ENCODE results near the gene TNIK. TPM values are rescaled to one million over a fixed set of nuclear protein-coding genes. Genes with fewer than 3 reads are reported as not detected.

The TNIK gene
- total RNA-seq, 1 donor from 2014 or later = 76.7 TPM

GRCh38 chr3:171066206-171066605 lies 394.0 kb downstream of the TNIK start:
- DNase-seq = no peak

DNA sequence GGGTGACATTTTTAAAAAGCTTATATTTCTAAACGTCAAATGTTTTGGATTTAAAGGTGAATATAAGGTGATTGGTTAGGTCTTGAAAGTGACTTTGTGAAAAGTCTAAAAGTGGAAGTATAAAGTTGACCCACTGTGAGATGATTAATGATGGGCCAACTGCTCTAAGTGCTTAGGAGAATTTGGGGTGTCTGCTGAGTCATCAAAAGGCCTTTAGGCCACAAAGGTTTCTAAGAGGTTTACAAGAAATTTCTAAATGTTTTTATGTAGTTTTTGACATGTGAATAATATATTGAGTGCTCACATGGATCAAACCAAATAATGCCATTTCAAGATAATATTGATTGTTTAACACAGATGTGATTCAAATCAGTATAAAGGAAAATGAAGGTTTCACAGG lies 394.5 kb downstream of the TNIK start:
- no peak for DNase-seq

DNA sequence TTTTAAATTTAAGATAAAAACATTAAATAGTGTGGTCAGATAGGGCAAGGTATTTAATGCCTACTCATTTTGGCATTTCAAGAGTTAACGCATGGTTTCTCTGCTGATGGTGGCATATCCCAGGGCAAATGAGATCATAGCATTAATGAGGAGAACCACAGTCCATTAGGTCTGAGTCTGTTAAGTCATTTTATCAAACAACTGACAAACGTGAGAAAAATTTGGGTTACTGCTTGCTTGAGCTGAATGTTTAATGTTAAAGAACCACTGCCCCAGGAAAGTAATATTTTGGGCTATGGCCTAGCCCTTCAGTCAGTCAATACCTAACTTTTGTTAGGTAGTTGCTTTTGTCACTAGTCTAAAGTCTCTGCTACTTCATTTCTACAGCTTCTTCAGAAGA lies 395.7 kb downstream of the TNIK start:
- DNase-seq = no peak

GRCh38 chr3:171061749-171062148 lies 398.5 kb downstream of the TNIK start:
- DNase-seq = no peak

- no peak for DNase-seq
Observed at GRCh38 chr3:171059978-171060377, 400.2 kb downstream of the TNIK start.

DNA sequence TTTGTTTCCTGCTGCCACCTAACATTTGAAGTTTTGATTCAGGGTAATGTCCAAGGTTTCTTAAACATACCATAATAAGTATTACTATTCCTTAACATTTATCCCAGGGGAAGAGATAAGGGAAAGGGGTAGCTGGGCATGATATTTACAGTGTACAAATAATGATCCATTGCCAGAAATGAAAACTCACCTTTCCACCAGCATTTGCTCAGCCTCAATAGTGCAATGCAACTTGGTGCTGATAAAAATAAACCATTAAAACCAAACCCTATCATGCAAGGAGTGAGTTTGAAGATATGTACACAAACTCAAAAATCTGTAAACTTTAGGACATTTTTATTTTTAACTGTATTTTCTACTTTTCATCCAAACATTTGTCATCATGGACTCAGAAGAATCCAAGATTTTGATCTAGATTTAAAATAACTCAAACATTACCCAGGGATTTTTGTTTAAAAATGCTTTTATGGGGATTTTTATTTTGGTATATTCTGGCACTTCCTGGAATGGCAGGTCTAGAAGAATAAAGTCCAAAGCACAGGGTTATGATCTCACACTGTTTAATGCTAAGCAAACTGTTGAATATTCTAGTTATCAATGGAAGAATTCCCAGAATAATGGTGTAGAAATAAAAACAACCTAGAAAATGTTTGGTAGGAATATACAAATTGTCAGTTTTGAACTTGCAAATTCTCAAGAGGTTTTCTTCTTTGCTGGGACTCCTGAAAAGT lies 401.2 kb downstream of the TNIK start:
- DNase-seq = no peak

- DNase-seq = no peak
Observed at GRCh38 chr3:171058058-171058457, 402.1 kb downstream of the TNIK start.

DNA sequence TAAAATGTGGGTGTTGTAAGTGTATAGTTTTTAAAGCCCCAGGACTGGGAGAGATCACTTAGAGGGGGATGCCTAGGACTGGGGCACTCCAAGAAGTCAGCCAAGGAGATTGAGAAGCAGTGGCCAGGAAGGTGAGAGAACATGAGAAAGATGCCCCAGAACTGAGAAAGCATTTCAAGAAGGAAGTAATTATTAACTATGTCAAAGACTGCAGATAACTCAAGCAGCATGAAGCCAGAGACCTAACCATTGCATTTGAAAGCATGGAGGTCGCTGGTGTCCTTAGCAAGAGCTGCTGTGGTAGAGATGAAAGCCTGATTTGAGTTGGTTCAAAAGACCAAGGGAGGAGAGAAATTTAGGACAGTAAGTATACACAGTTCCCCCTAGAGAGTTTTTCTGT lies 403.1 kb downstream of the TNIK start:
- DNase-seq = no peak

DNA sequence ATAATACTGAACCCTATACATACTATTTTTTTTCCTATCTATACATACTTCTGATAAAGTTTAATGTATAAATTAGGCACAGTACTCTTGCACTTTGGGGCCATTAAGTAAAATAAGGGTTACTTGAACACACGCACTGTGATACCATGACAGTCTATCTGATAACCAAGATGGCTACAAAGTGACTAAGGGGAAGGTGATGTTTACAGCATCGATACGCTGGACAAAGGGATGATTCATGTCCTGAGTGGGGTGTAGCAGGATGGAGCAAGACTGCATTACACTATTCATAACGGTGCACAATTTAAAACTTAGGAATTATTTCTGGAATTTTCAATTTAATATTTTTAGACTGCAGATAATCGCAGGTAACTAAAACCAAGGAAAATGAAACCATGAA lies 403.7 kb downstream of the TNIK start:
- no peak for DNase-seq

GRCh38 chr3:171055336-171056178 lies 404.6 kb downstream of the TNIK start:
- DNase-seq = no peak

DNA sequence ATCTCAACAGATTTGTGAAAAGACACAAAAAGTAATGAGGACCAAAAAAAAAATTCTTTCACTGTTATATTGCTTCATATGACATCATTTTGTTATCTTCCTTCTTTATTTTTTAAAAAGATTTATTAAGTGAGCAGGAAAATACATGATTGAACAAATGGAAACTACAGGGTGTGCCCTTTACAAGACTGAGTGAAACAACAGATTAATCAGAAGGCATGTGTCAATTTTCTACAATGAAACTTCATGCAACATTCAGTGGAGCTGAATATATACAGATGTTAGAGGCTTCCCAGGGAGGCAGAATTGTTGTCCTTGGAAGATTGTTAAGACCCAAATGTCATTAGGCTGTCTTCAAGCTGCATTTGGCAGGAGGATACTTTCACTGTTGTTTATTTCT lies 405.3 kb downstream of the TNIK start:
- DNase-seq = no peak

DNA sequence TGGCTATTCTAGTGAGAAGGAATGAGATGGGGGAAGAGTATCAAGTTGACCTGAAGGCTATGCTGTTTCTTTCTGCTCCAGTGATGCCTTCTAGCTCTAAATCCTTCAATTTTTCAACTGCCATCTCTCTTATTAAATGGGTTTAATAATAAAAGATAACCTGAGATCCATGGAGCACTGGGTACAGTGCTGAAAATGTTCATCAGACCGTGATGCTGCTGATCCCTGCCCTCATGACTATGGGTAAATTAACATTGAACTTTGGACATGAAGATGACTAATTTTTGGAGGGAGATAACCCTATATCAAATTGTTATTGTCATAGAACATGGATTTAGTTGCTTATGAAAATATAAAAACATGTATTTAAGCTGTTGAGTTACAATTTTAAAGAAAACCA lies 406.0 kb downstream of the TNIK start:
- no peak for DNase-seq

DNA sequence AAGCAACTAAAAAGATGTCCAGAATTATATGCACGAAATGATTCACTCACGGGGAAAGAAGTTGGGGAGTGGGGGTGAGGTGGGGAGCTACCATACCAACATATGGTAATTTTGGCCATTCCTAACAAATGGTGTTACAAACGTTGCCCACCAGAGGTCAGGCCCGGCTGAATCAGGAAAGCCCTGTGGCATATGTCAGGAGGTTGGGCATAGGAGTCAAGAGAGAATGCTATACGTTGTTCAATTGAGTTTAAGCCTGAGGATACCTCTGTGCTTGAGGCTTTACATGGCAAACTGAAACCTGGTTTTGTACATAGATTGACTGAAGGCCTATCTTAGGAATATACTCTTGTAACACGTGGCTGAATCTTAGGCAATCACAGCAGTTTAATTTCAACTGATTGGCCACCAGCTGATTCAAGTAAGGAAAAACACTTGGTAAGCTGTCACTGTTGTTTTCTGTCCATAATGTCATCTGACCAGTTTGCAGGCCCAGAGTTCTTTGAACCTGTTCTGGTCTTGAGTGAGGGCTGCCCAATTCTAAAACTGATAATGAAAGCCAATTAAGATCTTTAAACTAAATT lies 410.3 kb downstream of the TNIK start:
- DNase-seq = peak; percentile 1

DNA sequence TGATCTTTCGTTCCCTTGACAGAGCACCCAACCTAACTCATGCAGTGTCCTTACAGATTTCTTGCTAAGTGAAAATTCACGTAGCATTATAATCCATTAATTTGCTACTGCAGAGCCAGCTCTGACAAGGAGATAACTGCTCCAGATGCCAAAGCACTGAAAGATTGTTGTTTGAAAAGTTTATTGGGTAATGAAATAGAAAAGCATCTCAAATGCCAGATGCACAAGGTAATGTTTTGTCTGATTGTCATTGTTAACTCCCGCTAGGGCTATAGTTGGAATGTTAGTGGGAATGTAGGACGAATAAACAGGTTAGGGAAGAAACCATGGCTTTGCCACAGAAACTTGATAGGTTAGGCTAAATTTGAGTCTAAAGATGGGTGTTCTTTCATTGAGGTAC lies 413.4 kb downstream of the TNIK start:
- DNase-seq = no peak

DNA sequence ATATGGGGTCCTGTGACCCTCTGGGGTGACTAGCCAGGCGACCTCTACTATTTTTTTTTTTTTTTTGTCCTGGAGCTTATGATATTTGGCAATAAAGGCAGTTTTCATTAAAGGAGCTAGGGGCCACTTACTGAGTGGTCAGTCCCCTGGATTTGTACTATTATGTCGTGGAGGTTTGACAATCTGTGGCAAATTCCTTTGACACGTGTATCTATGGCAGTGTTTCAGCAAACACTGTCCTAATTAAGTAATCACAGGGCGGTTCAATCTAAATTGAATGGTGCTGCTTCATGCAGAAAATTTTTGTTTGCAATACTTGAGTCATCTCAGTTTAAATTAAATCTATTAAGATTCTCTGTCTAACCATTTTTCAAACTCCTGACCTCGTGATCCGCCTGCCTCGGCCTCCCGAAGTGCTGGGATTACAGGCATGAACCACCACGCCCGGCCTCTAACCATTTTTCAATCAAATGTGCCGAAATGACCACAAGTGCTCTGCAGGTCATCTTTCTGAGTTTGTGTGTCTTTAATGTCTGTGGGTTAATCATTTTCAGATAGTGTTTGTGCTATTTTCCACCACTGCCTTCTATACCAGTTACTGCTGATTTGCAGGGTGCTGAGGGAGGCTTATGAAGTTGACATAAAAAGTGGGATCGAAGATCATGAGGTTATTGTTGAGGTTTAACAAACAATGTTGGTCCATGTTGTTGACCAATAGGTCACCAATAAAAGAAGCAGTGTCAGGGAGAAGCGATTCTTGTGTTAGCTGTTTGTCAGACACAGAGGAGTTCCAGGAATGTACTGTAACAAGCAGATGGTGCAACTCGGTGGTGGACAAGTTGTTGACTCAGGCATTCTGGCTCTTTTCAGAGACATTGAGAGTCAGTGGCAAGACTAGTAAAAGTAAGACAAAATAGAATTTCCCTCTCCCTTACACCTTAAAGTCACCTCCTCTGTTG lies 415.1 kb downstream of the TNIK start:
- DNase-seq = no peak

DNA sequence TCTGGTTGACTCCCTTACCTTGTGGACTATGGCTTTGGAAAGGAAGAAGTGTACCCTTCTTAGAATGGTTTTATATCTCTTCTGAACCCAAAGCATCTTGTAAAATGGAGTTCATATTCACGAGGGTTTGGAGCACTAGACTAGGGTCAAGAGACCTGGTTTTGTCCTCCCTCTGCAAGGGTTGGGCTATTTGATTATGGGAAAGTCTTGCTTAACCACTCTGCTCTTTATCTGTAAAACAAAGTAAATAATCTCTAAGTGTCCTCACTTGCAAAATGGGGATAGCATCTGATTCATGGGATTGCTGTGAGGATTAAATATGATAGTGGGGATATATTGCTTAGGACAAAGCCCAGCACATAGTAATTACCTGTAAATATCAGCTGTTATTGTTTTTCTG lies 415.8 kb downstream of the TNIK start:
- DNase-seq = no peak

DNA sequence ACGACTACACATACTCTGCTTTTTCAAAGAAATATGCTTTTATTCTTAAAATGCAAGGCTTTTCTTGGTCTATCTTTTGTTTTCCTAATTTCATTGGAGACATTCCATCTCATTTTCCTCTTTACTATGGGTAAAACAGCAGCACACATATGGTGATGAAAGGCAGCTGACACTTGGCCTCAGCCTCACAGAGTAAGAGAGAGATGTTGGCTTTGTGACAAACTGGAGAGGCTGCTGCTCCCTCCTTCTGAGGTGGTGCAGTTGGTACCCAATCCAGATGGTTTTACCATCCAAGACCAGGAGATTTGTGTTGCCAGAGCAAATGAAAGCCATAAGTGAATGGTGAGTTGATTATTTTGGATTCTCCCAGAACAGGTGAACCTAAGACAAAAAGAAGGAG lies 420.5 kb downstream of the TNIK start:
- DNase-seq = no peak

DNA sequence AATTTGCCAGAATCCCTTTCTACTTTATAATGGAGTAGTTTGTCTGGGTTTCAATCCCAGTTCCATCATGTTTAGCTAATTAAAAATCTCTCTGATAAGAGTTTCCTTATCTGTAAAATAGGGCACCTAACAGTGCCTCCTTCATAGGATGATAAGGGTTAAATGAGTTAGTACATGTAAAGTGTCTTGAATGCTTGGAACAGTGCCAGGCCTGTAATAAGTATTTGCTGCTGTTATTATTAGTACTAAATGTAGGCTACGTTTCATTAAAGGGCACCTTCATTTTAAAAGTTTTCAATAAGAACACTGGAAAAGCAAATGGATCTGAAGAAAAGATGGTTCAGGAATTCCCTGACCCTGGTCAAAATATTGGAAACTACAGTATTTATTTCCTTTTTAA lies 421.9 kb downstream of the TNIK start:
- DNase-seq = no peak

GRCh38 chr3:171028779-171029232 lies 431.4 kb downstream of the TNIK start:
- no peak for DNase-seq

GRCh38 chr3:171028025-171028778 lies 432.0 kb downstream of the TNIK start:
- peak; percentile 2 for DNase-seq

DNA sequence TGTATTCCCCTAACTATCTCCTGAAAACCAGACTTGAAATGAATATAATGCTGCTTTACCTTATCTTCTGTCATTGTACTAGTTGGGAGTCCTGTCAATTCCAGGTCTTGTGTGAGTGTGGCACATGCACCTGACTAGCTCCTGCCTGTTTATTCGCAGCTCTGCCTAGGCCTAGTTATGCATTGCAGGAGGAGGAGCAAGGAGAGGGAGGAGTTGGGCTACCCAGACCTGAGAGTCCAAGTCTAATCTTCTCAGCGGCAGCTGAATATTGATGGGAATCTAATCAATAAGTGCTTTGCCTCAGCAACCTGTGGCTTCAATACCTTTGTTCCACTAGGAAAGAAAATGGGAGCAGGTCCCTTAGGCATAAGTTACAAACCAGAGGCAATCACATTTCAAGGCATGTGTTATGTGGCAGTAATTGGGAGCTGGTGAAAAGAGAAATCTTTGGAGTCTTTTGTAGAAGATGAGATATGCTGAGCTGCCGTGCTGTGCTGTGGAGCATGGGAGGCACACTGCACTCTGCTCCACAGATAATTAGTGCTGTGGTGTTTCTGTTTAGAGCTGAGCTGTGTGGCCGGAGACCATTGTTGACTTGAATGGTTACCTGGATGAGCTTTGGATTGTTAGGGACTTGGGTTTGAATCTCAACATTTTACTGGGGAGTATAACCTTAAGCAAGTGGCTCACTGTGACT lies 433.5 kb downstream of the TNIK start, which contains the start of gene SLC2A2:
SLC2A2 (minus strand) TSS at position 124 of the 697 bp plus-strand sequence; CDS start at position 74, 50 bp downstream.
- no peak for DNase-seq
